Right hindlimb (tissue), 1 donor: Measurements from ENCODE around the gene COPB1.
A peak's percentile ranks its signal among the peaks of the same experiment; 100 is the strongest.
"Not testable (repeated sequence)": the region's sequence is repeated elsewhere in the genome, so short reads cannot be mapped to it uniquely, and the experiment has no call there.

Source experiments
- DNase-seq: peaks from one replicate; pipeline ENCODE4 v3.0.0-alpha.2; 2018

Gene COPB1, protein sequence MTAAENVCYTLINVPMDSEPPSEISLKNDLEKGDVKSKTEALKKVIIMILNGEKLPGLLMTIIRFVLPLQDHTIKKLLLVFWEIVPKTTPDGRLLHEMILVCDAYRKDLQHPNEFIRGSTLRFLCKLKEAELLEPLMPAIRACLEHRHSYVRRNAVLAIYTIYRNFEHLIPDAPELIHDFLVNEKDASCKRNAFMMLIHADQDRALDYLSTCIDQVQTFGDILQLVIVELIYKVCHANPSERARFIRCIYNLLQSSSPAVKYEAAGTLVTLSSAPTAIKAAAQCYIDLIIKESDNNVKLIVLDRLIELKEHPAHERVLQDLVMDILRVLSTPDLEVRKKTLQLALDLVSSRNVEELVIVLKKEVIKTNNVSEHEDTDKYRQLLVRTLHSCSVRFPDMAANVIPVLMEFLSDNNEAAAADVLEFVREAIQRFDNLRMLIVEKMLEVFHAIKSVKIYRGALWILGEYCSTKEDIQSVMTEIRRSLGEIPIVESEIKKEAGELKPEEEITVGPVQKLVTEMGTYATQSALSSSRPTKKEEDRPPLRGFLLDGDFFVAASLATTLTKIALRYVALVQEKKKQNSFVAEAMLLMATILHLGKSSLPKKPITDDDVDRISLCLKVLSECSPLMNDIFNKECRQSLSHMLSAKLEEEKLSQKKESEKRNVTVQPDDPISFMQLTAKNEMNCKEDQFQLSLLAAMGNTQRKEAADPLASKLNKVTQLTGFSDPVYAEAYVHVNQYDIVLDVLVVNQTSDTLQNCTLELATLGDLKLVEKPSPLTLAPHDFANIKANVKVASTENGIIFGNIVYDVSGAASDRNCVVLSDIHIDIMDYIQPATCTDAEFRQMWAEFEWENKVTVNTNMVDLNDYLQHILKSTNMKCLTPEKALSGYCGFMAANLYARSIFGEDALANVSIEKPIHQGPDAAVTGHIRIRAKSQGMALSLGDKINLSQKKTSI

GRCh38 chr11:14499560-14500180, at the start of gene COPB1:
Gene COPB1, minus strand, starts transcription at chr11:14499811. Its CDS starts 883 bp downstream, at chr11:14498928.
- peak; percentile 96 for DNase-seq

GRCh38 chr11:14547440-14547839, 47.8 kb upstream of the COPB1 start:
- no peak for DNase-seq

GRCh38 chr11:14546672-14547071, 47.1 kb upstream of the COPB1 start:
- no peak for DNase-seq

- no peak for DNase-seq
These were observed 45.0 kb upstream of the COPB1 start for GRCh38 chr11:14544611-14545010.

- DNase-seq = no peak
These were observed 43.6 kb upstream of the COPB1 start for GRCh38 chr11:14543260-14543659.

- DNase-seq = no peak
These were observed 42.7 kb upstream of the COPB1 start for GRCh38 chr11:14542324-14542723.

GRCh38 chr11:14541192-14541947, 41.8 kb upstream of the COPB1 start:
- peak; percentile 24 for DNase-seq

GRCh38 chr11:14539982-14540421, 40.4 kb upstream of the COPB1 start:
- DNase-seq = no peak

DNA sequence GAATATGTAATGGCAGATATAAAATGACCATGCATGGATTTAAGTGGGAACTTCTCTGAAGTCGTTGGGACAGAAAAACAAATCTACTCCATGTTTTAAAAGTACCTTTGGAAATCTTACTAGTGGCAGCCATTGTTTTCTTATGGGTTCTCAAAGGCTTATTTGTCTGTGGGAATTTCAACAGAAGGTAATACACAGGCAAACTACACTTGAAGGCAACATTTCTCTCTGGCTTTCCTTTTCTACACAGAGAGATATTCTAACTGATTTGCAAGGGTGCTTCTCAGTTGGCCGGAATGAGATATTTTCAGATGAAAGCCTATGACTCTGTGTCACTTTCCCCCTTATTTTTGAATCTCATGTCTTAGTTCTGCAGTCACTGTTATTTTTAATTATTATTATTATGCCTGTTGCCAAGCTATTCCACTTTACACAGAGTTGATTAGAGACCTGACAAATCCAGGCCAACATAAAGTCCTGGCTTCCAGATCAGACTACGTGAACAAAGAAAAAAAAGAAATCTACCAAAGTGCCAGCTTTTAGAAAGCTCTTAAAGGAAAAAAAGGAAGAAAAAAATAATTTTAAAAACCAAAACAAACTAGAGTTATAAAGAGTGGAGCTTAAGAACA, 39.4 kb upstream of the COPB1 start:
- DNase-seq = no peak

GRCh38 chr11:14538271-14538925, 38.8 kb upstream of the COPB1 start:
- no peak for DNase-seq

GRCh38 chr11:14537134-14537599, 37.6 kb upstream of the COPB1 start:
- no peak for DNase-seq

GRCh38 chr11:14535166-14535565, 35.6 kb upstream of the COPB1 start:
- DNase-seq = not testable (repeated sequence)

DNA sequence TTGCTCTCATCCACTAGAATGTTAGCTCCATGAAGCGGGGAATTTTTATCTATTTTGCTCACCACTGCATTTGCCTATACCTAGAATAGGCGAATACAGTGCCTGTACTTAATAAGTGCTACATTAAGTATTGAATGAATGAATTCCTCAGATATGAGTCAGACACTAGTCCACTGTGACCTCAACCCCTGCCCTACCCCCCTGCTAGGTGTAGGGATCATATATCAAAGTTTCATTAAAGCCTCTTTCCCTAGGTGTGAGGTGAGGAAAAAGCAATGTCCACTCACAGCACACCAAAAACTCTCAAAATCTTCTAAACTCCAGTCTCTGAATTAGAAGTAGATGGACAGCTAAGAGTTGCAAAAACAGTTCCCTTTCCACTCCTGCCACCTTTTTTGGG, 30.3 kb upstream of the COPB1 start:
- DNase-seq = no peak

GRCh38 chr11:14529321-14529720, 29.7 kb upstream of the COPB1 start:
- DNase-seq = no peak

DNA sequence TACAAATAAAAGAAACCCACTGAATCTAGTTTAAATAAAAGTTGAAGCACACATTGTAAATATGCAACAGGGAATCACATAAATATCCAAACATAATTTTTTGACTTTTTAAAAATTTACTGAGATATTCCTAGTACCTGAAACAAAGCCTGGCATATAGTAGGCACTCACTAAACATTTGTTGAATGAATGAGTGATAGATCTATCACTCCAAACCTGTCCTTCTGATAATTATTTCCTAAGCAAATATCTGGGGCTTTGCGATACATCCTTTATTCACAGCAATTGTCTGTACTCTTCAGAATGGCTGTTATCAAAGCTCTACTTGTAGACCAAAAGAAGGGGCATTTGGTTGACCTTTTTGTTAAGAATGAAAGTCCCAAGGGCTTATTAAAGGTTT, 23.2 kb upstream of the COPB1 start:
- no peak for DNase-seq

GRCh38 chr11:14522245-14522644, 22.6 kb upstream of the COPB1 start:
- DNase-seq = no peak

DNA sequence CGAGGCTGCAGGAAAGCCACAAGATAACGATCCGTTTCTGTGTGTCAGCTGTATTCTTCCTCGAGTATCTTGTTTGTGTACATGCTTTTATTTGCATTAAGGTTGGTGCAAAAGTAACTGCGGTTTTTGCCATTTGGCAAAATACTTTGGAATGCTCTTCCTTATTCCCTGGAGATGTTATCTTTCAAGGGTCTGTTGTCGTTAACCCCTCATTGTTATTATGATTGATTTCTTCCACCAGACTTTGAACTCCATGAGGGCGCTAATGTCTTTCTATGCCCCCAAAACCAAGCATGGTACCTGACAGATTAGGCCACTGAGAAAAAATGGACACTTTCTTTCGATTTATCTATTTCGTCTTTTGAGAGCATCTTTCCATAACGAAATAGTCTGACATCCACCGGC, 21.1 kb upstream of the COPB1 start:
- DNase-seq = no peak

- DNase-seq = peak; percentile 98
These were observed 20.5 kb upstream of the COPB1 start, which contains the start of gene PSMA1 for GRCh38 chr11:14519917-14520746. Gene PSMA1, minus strand, starts transcription at chr11:14520386. Its CDS starts 87 bp downstream, at chr11:14520299.

DNA sequence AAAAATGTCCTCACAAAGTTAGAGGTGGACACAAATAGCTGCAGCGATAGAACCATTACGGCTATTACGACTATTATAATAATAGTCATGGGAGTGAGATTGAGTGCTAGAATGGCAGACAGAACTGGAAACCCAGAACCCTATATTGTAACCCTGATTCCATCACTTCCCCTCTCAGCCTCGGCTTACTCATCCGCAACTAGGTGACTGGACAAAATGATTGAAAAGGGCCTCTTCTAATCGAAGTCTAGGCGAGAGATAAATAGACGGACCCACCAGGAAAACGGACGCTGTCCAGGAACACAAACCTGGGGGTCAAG, 19.9 kb upstream of the COPB1 start:
- DNase-seq = no peak

GRCh38 chr11:14518820-14519219, 19.2 kb upstream of the COPB1 start:
- DNase-seq = no peak
